SIG-M5 (cell line): ENCODE results near the gene KCTD7.
"Not testable (repeated sequence)": the region's sequence is repeated elsewhere in the genome, so short reads cannot be mapped to it uniquely, and the experiment has no call there.

ENCODE experiments used
- DNase-seq: peaks from one replicate; lab custom pipeline; 2025; lab: John Stamatoyannopoulos, UW

Gene KCTD7

GRCh38 chr7:66654275-66655112, 25.8 kb downstream of the KCTD7 start:
- peak; percentile 83 for DNase-seq

DNA sequence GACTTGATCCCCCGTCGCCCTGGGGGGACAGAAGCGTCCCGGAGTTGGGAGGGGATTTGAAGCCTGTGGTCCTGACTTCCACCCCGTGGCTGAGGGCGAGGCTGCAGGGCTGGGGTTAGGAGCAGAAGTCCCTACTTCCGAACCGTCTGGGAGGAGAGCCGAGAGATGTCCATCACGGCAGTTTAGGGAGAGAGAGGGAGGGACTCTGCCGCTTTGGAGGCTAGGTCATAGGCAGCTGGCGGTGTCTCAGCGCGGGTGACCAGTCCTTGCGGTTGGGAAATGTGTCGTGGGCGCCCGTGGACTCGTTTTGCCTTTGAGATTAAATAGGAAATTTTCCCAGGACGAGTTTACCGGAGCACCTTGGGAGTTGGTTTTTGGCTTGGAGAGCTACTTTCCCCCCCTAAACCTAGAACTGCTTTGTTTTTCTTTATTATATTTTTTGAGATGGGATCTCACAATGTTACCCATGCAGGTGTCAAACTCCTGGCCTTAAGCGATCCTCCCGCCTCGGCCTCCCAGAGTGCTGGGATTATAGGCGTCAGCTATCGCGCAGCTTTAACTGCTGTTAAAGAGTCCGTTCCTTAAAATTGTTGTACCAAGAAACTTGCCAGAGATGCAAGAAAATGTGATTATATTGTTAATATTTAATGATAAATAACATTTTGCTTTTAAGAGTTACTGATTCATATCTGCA, 26.6 kb downstream of the KCTD7 start:
- not testable (repeated sequence) for DNase-seq

DNA sequence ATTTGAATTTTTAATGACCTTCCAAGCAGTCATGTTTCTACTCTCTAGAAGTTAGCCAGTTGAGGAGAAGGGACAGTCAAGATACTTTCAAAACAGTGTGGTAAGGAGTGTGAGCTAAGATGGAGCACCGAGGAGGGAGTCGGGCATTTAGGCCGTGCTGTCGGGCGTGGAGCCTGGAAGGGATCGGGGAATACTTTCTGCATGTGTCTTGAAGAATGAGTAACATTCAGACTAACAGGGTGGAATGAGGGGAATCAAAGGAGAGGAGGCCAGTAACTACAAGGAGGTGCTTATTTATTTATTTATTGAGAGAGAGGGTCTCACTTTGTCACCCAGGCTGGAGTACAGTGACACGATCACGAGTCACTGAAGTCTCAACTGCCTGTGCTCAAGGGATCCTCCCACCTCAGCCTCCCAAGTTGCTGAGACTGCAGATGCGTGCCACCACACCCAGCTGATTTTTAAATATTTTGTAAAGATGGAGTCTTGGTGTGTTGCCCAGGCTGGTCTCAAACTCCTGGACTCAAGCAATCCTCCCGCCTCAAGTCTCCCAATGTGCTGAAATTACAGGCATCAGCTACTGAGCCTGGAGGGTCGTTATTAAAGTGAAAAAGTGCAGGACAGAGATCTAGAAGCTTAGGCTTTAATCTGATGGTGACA, 27.3 kb downstream of the KCTD7 start:
- DNase-seq = not testable (repeated sequence)

GRCh38 chr7:66657798-66658197, 29.1 kb downstream of the KCTD7 start:
- DNase-seq = no peak

GRCh38 chr7:66662646-66663264, 34.1 kb downstream of the KCTD7 start:
- no peak for DNase-seq

DNA sequence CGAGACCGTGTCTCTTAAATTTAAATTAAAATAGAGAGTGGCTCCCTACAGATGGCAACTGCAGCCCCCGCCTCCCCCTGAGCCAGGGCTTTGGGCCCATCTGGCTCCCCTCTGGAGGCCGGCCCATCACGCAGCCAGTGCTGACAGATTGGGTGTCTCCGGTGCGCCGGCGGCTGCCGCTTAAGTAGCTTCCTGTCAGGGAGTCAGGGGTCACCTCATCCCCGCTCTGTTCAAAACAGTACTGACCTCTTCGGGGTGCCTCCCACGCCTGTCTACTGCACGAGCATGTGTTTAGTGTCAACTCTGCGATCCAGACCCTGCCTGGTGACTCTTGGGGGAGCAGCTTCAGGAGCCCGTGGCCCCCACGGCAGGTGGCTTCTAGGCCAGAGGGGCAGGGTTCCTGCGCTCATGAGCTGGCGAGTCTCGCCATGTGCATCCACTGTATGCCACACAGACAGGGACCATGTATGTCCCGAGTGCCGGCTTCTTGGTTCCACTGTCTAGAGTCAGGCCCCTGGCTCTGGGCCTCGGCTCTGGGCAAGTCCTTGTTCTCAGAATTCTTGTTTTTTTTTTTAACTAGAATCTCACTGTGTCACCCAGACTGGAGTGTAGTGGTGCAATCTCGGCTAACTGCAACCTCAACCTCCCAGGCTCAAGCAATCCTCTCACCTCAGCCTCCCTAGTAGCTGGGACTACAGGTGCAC, 36.1 kb downstream of the KCTD7 start:
- DNase-seq = no peak

GRCh38 chr7:66666313-66666952, 37.8 kb downstream of the KCTD7 start:
- no peak for DNase-seq

DNA sequence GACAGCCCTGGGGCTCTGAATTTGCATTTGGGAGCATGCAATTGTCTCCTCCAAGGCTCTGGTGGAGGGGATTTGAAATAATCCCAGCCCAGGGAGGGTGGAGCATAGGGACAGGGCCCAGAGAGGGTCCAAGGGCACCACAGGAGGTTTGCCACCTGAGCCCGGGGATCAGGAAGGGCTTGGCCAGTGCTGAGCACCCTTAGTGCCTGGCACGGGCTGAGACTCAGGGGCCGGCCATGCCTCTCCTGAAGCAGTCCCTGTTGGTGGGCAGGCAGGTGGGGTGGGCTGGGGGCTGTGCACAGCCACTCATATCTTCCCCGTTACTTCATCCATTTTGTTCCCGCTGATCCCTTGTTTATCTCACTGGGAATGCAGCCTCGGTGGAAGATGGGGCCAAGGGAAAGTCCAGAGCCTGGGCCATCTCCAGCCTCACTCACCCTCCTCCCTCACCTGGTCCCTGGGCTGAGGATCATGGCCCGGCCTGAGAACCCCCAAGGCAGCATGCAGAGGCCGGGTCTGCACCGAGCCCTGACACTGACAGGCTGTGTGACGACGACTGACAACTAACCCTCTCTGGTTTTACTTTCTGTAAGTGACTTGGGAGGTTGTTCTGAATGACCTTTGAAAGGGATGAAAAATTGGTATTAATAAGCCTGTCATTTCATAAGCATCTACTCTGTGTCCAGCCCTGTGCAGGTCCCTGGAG, 38.5 kb downstream of the KCTD7 start:
- DNase-seq = no peak

- DNase-seq = no peak
Observed at GRCh38 chr7:66668112-66668511, 39.4 kb downstream of the KCTD7 start.

DNA sequence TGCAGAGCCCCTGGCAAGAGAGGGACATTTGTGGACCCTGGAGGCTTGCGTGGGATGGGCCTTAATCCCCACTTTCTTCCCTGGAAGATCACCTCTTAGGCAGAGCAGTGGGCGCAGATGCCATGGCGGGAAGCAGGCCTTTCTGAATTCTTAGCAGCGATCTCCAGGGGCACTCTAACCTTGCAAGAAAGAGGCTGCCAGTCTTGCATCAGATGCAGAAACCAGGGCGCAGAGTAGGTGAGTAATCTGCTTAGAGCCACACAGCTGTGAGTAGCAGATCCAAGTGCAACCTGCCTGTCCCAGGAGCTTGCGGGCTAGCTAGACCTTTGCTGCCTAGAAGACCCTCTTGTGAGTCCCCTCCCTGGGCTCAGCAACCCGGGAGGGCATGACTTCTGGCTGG, 40.0 kb downstream of the KCTD7 start:
- no peak for DNase-seq

- no peak for DNase-seq
Observed at GRCh38 chr7:66669088-66669487, 40.4 kb downstream of the KCTD7 start.

GRCh38 chr7:66669496-66669895, 40.8 kb downstream of the KCTD7 start:
- no peak for DNase-seq

DNA sequence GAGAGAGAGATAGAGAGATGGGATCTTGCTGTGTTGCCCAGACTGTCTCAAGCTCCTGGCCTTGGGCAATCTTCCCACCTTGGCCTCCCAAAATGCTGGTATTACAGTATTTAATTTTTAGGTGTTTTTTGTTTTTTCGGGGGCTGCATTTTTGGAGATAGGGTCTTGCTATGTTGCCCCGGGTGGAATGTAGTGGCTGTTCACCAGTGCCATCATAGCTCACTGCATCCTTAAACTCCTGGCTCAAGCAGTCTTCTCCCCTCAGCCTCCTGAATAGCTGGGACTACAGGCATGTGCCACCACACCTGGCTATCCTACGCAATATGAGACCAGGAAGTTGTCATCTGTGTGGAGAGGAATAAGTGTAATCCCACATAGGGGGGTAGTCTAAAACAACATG, 42.4 kb downstream of the KCTD7 start:
- DNase-seq = no peak

GRCh38 chr7:66671486-66671885, 42.8 kb downstream of the KCTD7 start:
- not testable (repeated sequence) for DNase-seq

- DNase-seq = not testable (repeated sequence)
Observed at GRCh38 chr7:66672432-66673123, 43.9 kb downstream of the KCTD7 start.

DNA sequence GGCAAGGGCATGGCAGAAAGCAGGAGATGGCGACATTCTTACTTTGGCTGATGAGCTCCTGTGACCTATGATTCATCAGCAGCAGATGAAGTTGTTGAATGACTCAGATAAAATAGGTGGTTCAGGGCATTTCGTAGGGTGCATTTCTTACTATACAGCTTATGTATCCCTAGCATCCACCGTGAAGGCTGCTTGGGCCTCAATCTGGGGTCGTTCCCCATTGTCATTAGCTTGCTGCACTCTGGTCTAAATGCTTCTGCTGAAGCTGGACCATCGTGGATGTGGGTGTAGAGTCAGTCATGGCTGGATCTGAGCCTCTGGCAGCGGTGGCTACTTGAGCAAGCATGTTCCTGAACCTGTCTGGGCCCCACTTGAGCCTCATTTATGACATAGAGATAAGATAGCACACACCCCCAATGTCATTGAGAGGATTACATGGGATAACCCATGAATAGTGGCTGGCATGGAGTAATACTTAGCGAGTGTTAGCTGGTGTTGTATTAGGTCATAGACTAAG, 44.5 kb downstream of the KCTD7 start:
- not testable (repeated sequence) for DNase-seq

DNA sequence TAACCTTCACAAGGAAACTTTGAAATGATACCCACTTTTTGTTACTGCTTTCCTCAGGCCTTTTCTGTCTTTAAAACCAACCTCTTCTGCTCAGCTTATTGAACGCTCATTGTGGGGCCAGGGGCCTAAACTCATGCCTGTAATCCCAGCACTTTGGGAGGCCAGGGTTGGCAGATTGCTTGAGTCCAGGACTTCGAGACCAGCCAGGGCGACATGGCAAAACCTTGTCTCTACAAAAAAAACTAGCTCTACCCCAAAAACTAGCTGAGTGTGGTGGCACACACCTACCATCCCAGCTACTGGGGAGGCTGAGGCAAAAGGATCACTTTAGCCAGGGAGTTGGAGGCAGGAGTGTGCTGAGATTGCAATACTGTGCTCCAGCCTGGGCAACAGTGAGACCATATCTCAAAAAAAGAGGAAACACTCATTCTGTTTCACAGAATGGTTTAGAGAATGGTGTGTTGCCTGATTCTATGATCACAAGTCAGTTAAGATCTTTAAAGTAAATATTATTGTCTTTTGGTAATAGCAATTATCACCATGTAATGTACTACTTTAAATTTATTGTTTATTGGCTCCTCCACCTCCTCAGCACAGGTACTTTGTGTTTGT, 51.1 kb downstream of the KCTD7 start:
- DNase-seq = no peak

- peak; percentile 57 for DNase-seq
Observed at GRCh38 chr7:66681491-66682349, 53.0 kb downstream of the KCTD7 start.
